GM21717 (cell line): ENCODE results near the gene HSD17B12.
"Not testable (repeated sequence)": the region's sequence is repeated elsewhere in the genome, so short reads cannot be mapped to it uniquely, and the experiment has no call there.

Experiments
- ATAC-seq: cut with Tn5 transposase; IDR thresholded peaks from one replicate; pipeline ENCODE4 v1.9.1; 2021; ENCODE audit warnings: mild to moderate bottlenecking, moderate library complexity; ENCODE audit not compliant: unreplicated experiment

HSD17B12 gene

DNA sequence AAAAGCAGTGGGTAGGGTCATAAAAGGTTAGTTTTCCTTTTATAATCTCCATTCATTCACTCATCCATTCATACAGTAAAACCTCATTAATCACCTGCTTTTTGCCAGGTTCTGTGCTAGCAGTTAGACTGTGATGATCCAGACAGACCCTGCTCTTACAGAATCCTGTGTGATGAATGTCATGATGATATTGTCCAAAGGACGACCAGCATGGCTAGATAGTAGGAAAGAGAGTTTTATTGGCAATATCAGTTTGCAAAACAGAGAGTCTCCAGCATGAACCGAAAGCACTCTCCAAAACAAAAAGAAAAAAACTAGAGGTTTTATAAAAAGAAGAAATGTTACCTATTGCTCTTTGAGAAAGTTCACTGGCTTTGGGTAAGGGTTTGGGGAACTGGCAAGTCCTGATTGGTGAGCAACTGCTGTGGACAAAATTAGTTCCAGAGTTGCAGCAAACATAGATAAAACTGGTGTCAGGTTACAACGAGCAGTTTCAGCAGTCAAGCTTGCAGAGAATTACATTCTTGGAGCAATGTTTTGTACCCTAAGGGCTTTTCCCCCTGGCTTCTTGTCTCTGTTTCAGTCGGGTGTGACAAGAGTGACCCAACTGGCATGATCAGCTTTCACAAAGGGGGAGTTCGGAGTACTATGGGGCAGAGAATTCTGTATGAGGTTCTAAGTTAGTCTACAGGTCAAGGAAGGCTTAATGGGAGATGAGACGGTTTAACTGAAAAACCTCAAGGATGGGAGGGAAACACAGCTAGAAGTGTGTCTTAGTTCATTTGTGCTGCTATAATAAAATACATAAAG, 58.3 kb downstream of the HSD17B12 start:
- no peak for ATAC-seq

DNA sequence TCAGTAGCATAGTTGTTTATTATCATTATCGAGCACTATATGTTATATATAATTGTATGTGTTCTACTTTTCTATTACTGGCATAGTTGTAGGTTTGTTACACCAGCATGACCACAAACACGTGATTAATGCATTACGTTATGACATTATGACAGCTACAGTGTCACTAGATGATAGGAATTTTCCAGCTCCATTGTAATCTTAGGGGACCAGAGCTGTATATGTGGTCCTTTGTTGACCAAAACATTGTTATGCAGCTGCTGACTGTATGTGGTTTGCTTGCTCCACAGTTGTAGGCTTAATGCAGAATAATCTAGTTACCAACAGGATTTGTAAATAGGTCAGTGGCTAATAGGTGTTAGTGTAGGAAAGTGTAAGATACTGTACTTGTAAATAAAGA, 66.1 kb downstream of the HSD17B12 start:
- ATAC-seq = no peak

DNA sequence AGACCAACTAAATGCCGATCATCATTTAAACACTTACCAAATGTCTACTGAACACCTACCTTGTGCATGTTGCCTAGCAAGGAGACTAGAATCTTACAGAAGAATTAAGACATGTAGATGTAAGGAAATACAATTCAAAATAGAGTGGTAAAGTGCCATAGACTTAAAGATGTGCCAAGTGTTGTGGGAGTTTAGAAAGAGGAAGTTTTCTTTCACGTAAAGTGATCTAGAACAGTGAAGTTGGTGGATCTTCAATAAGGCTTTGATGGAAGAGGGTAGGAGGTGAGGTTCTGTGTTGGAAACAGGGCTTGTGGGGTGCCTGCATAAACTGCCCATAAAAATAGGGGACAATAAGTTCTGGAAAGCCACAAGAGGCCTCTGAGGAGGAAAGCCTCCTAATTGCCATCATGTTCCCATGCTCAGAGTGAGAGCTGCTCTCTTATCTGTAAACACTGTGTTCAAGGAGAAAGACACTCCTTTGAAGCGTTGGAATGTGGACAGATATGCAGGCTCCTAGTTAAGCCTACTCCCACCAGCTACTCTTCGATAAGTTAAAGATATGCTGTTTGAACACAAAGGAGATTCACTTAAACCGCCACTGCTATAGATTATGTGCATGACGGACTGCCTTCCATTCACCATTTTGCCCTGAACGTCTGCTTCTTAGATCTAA, 66.7 kb downstream of the HSD17B12 start:
- ATAC-seq = no peak

DNA sequence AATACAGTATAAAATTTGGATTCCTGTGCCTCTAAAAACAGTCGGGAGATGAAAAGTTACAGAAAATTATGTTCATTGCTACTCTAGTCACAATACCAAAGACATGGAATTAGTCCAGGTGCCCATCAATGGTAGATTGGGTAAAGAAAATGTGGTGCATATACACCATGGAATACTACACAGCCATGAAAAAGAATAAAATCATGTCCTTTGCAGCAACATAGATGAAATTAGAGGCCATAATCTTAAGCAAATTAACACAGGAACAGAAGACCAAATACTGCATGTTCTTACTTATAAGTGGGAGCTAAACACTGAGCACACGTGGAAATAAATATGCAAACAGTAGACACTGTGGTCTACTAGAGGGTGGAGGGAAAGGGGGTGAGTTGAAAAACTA, 67.6 kb downstream of the HSD17B12 start:
- ATAC-seq = no peak

DNA sequence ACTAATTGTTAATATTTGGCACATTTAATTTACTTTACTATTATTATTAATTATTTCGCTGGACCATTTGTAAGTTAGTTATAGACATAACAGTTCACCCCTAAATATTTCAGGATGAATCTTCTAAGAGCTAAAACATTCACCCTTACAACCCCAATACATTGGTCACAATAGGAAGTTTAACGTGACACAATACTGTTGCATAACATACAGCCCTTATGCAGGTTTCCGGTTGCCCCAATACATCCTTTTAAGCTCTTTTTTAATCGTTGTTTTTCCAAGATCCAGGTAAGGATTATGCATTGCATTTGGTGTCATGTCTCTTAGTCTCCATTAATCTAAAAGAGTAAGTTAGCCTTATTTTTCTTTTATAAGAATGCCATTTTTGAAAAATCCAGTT, 71.2 kb downstream of the HSD17B12 start:
- no peak for ATAC-seq

DNA sequence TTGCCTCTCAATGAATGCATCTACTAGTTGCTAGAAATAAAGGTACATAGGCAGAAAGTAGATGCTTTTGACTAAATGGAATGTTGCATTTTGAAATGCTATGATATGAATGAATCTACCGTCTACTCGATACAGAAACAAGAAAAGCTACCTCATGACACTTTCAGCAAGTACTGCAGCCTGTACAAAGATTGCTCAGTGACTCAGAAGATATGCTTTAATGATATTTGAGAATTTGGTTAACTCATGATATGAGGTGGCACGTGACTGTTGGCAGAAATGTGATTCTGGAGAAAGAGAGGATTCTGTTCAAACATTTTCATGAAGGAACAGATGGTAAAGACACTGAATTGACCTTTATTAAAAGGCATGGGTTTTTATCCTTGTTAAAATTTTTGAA, 76.0 kb downstream of the HSD17B12 start:
- no peak for ATAC-seq

DNA sequence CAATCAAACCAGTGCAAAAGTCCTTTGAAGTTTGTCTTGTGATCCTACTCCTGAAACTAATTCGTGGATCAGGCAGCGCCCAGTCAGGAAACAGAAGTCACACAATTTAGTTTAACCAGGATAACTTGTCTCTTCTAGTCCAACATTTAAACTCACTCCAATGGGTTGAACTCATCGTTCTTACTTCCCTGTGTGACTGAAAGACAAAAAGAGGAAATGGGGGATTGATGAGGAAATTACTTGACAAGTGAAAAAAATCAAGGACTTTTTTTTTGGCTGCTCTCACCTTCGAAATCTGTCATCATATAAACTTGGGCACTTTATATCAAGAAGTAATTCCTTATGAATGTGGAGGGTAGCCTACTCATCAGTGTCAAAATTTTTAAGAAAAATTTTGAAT, 78.4 kb downstream of the HSD17B12 start:
- no peak for ATAC-seq

DNA sequence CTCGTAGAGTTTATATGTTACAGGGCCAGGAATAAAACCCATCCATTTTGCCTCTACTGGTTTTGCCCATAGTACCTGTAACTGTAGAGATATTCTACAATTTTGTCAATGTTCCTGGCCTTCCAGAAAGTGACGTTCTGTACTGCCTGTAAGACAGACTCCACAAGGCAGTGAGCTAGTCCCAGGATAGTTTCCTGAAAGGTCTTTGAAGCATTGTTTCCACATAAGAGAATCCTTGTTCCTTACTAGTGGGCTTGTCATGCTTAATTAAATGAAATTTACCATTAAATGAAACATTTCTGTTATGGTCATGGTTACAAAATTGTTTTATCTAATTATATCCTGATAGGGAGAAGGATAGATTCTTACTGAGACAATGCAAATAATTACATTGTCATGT, 80.4 kb downstream of the HSD17B12 start:
- no peak for ATAC-seq

DNA sequence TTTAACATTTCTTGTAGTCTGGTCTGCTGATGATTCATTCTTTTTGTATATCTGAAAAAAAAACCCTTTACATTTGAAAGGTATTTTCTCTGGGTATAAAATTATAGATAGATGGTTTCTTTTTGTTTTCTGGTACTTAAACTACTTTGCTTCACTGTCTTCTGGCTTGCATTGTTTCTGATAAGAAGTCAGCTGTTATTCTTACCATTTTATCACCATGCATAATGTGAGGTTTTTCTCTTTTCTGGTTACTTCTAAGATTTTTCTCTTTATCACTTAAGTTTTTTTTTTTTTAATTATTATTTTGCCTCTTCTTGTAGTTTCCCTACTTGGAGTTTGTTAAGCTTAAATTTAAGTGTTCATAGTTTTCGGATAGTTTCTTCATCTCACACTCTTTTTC, 84.7 kb downstream of the HSD17B12 start:
- ATAC-seq = no peak

DNA sequence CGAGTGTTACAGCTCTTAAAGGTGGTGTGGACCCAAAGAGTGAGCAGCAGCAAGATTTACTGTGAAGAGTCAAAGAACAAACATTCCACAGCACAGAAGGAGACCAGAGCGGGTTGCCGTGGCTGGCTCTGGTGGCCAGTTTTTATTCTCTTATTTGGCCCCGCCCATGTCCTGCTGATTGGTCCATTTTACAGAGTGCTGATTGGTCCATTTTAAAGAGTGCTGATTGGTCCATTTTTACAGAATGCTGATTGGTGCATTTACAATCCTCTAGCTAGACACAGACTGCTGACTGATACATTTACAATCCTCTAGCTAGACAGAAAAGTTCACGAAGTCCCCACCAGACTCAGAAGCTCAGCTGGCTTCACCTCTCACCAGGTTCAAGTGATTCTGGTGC, 88.1 kb downstream of the HSD17B12 start:
- not testable (repeated sequence) for ATAC-seq

DNA sequence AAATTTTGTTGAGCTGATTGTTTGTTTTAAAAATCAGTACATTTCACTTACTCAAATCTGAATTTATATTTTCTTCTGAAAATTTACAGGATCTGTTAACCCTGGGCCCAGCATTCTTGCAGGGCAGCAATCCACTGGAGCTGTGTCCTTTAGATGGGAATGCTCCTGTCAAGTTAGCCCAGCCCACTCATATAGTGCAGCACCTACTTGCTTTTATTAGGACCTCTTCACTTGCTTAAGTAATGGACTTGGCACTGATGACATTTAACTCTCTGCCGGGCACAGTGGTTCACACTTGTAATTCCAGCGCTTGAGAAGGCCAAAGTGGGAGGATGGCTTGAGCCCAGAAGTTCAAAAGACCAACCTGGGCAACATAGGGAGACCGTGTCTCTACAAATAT, 89.6 kb downstream of the HSD17B12 start:
- ATAC-seq = no peak

DNA sequence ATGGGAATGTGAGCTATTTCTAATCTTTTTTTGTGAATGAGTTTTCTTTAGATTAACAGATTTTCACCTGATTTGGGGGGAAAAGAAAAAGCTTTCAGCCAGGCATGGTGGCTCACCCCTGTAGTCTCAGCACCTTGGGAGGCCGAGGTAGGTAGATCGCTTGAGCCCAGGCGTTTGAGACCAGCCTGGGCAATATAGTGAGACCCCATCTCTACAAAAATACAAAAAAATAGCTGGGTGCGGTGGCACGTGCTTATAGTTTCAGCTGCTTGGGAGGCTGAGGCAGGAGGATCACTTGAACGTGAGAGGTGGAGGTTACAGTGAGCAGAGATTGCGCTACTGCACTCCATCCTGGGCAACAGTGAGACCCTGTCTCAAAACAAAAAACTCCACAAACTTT, 92.2 kb downstream of the HSD17B12 start:
- no peak for ATAC-seq

DNA sequence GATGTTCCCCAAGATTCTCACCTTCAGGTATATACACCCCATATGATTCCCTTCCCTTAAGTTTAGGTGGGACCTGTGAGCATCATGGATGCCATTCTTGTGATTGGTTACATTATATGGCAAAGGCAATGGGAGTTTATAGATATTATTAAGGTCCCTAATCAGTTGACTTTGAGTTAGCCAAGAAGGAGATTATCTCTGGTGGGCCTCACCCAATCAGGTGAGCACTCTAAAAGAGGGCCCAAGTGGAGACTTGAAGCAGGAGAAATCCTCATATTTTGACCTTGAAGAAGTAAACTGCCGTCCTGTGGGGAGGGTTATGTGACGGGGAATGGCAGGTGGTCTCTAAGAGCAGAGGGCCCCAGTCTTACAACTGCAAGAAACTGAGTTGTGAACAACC, 94.2 kb downstream of the HSD17B12 start:
- no peak for ATAC-seq

DNA sequence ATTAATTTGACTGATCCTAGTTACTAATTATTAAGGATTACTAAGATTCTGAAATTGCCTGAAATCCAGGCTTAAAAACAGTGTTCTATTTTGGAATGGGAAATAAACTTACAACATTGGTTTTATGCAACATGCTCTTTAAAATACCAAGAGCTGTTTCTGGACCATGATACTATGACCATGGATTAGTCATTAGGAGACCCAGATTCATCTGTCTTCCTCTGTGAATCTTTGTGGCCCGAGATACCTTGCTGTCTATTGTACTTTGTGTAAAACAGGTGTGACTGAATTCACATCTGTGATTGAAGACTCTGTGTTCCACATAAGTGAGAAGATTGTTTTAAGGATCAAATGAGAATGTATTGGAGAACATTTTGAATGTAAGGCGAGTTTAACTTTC, 98.8 kb downstream of the HSD17B12 start:
- ATAC-seq = no peak

DNA sequence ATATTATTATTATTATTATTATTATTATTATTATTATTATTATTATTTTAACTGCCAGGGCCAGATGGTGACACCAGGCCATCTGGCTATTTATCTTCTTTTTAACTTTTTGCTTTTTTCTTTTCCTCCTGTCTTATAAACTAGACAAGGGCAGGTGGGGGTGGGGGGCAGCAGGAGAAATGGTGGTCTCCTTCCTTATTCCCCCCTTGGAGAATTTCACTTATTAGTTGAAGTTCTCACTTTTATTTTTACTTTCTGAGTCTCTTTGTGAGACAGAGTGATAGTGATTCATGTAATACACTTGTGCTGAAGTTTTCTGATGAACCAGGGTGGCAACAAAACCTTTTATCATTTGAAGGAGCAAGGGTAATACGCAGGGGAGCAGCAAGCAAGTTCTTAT, 103.8 kb downstream of the HSD17B12 start:
- ATAC-seq = no peak

DNA sequence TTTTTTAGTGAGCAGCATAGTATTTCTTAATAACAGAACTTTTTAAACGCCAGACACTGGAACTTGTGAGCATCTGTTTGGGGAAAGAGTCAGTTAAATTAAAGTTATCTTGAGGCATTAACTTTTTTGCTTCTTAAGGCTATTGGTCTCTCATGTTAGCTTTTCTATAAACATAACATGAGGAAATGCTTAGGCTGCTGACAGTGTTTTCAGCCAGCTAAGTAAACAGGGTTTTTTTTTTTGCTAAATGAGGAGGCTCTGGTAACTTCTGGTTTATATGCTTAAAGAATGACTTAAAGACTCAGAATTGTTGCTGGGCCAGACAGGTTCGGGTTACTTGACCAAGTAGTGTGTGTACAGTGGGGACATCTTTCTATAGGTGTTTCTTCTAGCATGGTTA, 104.3 kb downstream of the HSD17B12 start:
- no peak for ATAC-seq

DNA sequence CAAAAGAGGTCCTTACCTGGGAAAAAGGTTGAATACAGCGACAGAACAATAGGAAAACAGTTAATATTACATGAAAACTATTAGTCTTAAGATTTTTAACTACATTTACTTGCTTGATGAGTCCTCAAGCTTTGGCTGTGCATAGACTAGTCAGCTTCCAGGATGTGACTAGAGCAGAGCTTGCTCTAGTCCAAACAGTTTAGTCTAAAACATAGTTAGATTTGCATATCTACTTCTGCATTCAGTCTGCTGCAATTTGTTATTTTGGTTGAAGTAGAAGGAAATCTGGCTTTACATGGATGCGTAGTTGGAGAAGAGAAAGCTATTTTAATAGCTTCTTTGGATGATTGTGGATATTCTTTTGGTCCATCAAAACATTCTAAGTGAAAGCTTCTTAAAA, 104.8 kb downstream of the HSD17B12 start:
- ATAC-seq = no peak

DNA sequence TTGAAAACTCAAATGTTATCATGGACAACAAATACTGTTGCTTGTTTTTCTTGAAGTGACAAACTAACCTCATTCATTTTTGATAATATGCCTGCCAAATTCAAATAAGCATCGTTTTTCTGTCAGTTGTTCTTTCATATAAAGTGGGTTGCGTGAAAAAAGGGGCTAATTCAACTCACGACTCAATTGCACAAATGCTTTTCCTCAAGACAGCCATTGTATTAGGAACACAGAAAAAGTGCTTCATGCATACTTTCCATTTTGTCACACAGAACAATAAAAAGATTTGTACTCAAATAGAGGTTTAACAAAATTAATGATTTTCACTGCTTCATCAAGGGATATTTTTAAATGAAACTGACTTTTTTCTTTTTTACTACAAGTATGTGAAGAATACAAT, 105.5 kb downstream of the HSD17B12 start:
- ATAC-seq = no peak

DNA sequence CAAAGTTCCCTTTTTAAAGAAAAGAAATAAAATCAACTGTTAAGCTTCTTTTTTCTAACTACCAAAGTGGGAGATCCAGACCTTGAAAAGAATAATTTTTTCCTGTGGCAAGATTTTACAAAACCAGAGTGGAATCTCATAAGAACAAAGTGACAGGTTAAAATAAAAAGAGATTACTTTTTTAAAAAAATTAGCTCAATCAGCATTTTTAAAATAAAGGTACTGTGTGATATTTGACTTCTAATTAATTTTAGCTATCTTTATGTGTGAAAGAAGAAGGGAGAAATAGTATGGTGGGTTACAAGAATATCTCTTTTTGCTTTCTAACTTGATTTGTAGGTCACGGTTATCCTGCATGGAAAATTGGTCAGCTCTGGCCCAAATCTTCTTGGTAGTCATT, 107.3 kb downstream of the HSD17B12 start:
- no peak for ATAC-seq

DNA sequence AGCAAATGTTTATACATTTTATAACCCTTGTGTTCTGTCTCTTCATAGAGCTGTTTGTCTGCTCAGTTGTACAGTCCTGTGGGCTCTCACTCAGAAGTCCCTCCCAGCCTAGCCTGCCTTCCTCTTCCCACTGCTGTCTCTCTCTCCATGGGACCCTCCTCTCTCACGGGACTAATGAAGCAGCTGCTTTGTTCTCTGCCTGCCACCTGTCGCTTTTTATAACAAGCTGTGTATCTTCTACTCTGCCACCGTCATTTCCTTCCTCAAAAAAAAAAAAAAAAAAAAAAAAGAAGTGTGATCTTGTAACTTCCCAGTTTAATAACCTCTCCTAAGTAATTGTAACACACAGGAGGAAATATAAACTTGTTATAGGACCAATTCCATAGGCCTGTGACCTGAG, 107.9 kb downstream of the HSD17B12 start:
- no peak for ATAC-seq

DNA sequence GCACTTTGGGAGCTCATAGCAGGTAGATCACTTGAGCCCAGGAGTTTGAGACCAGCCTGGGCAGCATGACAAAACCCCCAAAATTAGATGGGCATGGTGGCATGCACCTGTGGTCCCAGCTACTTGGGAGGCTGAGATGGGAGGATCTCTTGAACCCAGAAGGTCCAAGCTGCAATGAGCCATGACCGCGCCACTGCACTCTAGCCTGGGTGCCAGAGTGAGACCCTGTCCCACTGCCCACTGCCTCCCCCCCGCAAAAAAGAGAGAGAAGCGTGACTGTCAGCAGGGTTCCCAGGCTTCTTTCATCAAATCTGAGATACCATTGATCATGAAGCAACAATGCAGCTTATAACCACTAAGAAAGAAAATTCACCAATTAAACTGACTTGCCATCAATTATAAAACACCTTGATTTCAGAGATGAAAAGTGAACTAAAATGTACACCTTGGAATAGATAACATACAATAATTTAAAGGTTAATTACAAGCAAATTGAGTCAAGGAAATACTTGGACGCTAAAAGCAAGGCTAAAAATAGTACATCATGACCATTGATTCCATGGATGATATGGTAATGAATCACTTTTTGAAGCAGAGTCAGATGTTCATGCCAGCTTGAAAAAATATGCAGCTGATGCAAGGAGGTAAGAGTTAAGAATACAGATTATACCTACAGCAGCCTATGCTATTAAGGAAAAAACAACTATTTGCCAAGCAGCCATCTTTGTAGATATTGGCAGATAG, 109.3 kb downstream of the HSD17B12 start:
- no peak for ATAC-seq

DNA sequence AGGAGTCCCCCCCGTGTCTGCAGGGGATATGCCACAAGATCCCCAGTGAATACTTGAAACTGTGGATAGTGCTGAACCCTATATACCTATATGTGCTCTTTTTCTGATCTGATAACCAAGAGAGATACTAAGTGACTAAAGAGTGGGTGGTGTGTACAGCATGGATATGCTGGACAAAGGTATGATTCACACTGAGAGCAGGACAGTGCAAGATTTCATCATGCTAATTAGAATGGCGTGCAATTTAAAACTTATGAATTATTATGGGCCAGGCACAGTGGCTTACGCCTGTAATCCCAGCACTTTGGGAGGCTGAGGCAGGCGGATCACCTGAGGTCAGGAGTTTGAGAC, 109.9 kb downstream of the HSD17B12 start:
- no peak for ATAC-seq
